ENCODE data around the gene SLC11A2.
"Not testable (repeated sequence)": the region's sequence is repeated elsewhere in the genome, so short reads cannot be mapped to it uniquely, and the experiment has no call there.

Gene SLC11A2

GRCh38 chr12:51020448-51021182 is 5.6 kb downstream of the SLC11A2 start:
- H3K4me3 ChIP-seq (ENCODE audit: low read depth, low read length), result no peak overlapping the region
- in situ Hi-C loops (cut with HindIII; ENCODE audit: low sequenced_read_pairs), result loop anchor here (5.0 kb wide), 2 partner anchors 48 to 98 kb away; no protein-coding TSS in a partner anchor
- no peak for DNase-seq (ENCODE audit: low read depth)
- TF ChIP-seq CTCF (IDR thresholded peaks at IDR 0.05; ENCODE audit: low read depth, low read length, missing control alignments), result no peak

GRCh38 chr12:51019927-51020326 is 6.3 kb downstream of the SLC11A2 start:
- in situ Hi-C loops (cut with HindIII; ENCODE audit: low sequenced_read_pairs), result loop anchor here (5.0 kb wide), 2 partner anchors 48 to 98 kb away; no protein-coding TSS in a partner anchor
- no peak overlapping the region for H3K4me3 ChIP-seq (ENCODE audit: low read depth, low read length)
- no peak for DNase-seq (ENCODE audit: low read depth)
- no peak for TF ChIP-seq CTCF (IDR thresholded peaks at IDR 0.05; ENCODE audit: low read depth, low read length, missing control alignments)

GRCh38 chr12:51018956-51019355 is 7.2 kb downstream of the SLC11A2 start:
- TF ChIP-seq CTCF (IDR thresholded peaks at IDR 0.05; ENCODE audit: low read depth, low read length, missing control alignments), result no peak
- in situ Hi-C loops (cut with HindIII; ENCODE audit: low sequenced_read_pairs), result no loop called here
- no peak for DNase-seq (ENCODE audit: low read depth)
- H3K4me3 ChIP-seq (ENCODE audit: low read depth, low read length), result no peak overlapping the region

- H3K4me3 ChIP-seq (ENCODE audit: low read depth, low read length), result no peak overlapping the region
- in situ Hi-C loops (cut with HindIII; ENCODE audit: low sequenced_read_pairs), result no loop called here
- TF ChIP-seq CTCF (IDR thresholded peaks at IDR 0.05; ENCODE audit: low read depth, low read length, missing control alignments), result no peak
- DNase-seq (ENCODE audit: low read depth), result no peak
Measured at GRCh38 chr12:51017452-51017851, 8.7 kb downstream of the SLC11A2 start.

GRCh38 chr12:51014467-51014866 is 11.7 kb downstream of the SLC11A2 start:
- in situ Hi-C loops (cut with HindIII; ENCODE audit: low sequenced_read_pairs); DNase-seq (ENCODE audit: low read depth): not testable (repeated sequence)

GRCh38 chr12:51013441-51013840 is 12.7 kb downstream of the SLC11A2 start:
- no peak for DNase-seq (ENCODE audit: low read depth)
- no peak overlapping the region for H3K4me3 ChIP-seq (ENCODE audit: low read depth, low read length)
- TF ChIP-seq CTCF (IDR thresholded peaks at IDR 0.05; ENCODE audit: low read depth, low read length, missing control alignments), result no peak
- in situ Hi-C loops (cut with HindIII; ENCODE audit: low sequenced_read_pairs), result no loop called here

More at GRCh38 chr12:51014467-51014866, 11.7 kb downstream of the SLC11A2 start:
- H3K4me3 ChIP-seq (ENCODE audit: low read depth, low read length), result not testable (repeated sequence)

- TF ChIP-seq CTCF (IDR thresholded peaks at IDR 0.05; ENCODE audit: low read depth, low read length, missing control alignments), result no peak
- in situ Hi-C loops (cut with HindIII; ENCODE audit: low sequenced_read_pairs), result no loop called here
- no peak for DNase-seq (ENCODE audit: low read depth)
- no peak overlapping the region for H3K4me3 ChIP-seq (ENCODE audit: low read depth, low read length)
Measured at GRCh38 chr12:51012570-51013236, 13.5 kb downstream of the SLC11A2 start.

Data from astrocyte of the cerebellum (primary cell).